ENCODE measurements around the gene TMEM237. TPM values are rescaled to one million over a fixed set of nuclear protein-coding genes. Genes with fewer than 3 reads are reported as not detected.

The TMEM237 gene
- total RNA-seq, 4 donors from 2014 or later = 39.1 to 69.4 (median 47.9) TPM

DNA sequence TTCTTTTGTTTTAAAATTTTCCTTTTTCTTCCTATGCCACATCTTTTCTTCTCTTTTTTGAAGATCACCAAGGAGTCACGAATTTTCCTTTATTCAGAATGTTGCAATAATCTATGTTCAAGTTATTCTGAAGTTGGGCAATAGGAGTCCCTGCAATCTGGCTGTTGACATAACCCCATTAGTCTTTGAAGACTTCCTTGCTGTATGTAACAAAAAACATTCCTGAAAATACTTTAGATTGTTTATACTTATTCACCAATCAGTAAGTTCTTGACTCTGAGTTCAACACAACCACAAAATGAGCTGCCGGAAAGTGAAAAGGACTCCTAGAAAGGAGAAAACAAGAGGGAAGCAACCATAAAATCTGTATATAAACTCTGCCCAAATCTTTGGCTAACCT is 62.8 kb downstream of the TMEM237 start:
- no peak for TF ChIP-seq POLR2A (IDR thresholded peaks at IDR 0.05)
- TF ChIP-seq CTCF (IDR thresholded peaks at IDR 0.05) = no peak
- intact Hi-C loops (cut with DNase I; ENCODE audit: low total_unique reads) = no loop called here
- 72 to 77% methylated on average over 2 of the region's 2 CpGs for WGBS, 2 donors
- DNase-seq (ENCODE audit: low spot score in 2 of 2) = no peak
- no peak overlapping the region for H3K4me3 ChIP-seq (ENCODE audit: low read depth, poor library complexity, severe bottlenecking)

- H3K4me3 ChIP-seq (ENCODE audit: low read depth, poor library complexity, severe bottlenecking) = no peak overlapping the region
- no peak for DNase-seq (ENCODE audit: low spot score in 2 of 2)
- intact Hi-C loops (cut with DNase I; ENCODE audit: low total_unique reads) = no loop called here
- 66 to 69% methylated on average over 4 of the region's 4 CpGs for WGBS, 2 donors
- TF ChIP-seq CTCF (IDR thresholded peaks at IDR 0.05) (no peak), POLR2A (IDR thresholded peaks at IDR 0.05) (no peak)
Observed at GRCh38 chr2:201579536-201579935, 63.8 kb downstream of the TMEM237 start.

GRCh38 chr2:201575971-201576370 is 67.3 kb downstream of the TMEM237 start:
- 87 to 89% methylated on average over 3 of the region's 3 CpGs for WGBS, 2 donors
- no peak overlapping the region for H3K4me3 ChIP-seq (ENCODE audit: low read depth, poor library complexity, severe bottlenecking)
- TF ChIP-seq POLR2A (IDR thresholded peaks at IDR 0.05) (no peak), CTCF (IDR thresholded peaks at IDR 0.05) (no peak)
- DNase-seq (ENCODE audit: low spot score in 2 of 2) = no peak
- intact Hi-C loops (cut with DNase I; ENCODE audit: low total_unique reads) = no loop called here

- DNase-seq (ENCODE audit: low spot score in 2 of 2) = no peak
- 26 to 42% methylated on average over 1 of the region's 1 CpG for WGBS, 2 donors
- no peak overlapping the region for H3K4me3 ChIP-seq (ENCODE audit: low read depth, poor library complexity, severe bottlenecking)
- intact Hi-C loops (cut with DNase I; ENCODE audit: low total_unique reads) = no loop called here
- TF ChIP-seq POLR2A (IDR thresholded peaks at IDR 0.05) = no peak
- TF ChIP-seq CTCF (IDR thresholded peaks at IDR 0.05) = no peak
Observed at GRCh38 chr2:201574766-201575165, 68.5 kb downstream of the TMEM237 start.

DNA sequence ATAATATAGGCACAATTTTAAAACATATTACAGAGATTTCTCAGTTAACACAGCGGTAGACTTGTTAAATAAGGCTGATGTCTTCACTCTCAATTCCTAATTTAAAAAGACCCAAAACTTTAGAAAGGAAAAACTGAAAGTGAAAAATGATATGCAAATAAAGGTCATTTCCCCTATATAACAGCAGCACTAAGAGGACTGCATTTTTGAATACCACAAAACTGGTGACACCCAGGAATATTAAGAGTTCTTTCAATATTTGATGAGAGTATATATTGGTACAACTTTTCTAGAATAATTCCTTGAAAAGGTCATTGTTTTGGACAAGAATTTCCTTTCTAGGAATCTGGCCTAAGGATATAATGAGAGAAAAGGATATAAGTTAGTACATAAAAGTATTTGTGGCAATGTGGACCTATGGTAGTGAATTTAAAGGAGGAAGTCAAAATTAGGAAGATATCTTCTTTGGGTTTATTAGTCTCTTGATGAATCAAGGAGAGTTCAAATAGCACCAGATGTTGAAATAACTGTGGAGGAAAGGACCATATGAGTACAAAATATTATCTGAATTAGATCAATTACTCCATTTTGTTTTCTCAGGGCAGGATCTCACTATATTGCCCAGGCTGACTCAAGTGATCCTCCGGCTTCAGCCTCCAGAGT is 70.3 kb downstream of the TMEM237 start:
- 90 to 91% methylated on average over 2 of the region's 2 CpGs for WGBS, 2 donors
- DNase-seq (ENCODE audit: low spot score in 2 of 2) = no peak
- no peak overlapping the region for H3K4me3 ChIP-seq (ENCODE audit: low read depth, poor library complexity, severe bottlenecking)
- TF ChIP-seq POLR2A (IDR thresholded peaks at IDR 0.05) (no peak), CTCF (IDR thresholded peaks at IDR 0.05) (no peak)
- intact Hi-C loops (cut with DNase I; ENCODE audit: low total_unique reads) = no loop called here

Other genes starting within 250 kb of the TMEM237 start
- 10 to 100 TPM; 12.4 to 21.8 (median 18.1) TPM for gene TRAK2, start 192.0 kb downstream of the TMEM237 start, total RNA-seq
- gene STRADB, start 191.8 kb downstream of the TMEM237 start, total RNA-seq = 1 to 10 TPM; 4.3 to 4.9 (median 4.7) TPM
- gene MPP4, start 55.1 kb upstream of the TMEM237 start, total RNA-seq = under 1 TPM in 1 of 4 donors, not detected in 3; 0.58 TPM
- gene ALS2, start 137.4 kb upstream of the TMEM237 start, total RNA-seq = 10 to 100 TPM in 3 of 4 donors, 1 to 10 TPM in 1; 8.6 to 26.4 (median 17.9) TPM
- under 1 TPM; 0.27 to 0.91 (median 0.38) TPM for gene CDK15, start 163.0 kb upstream of the TMEM237 start, total RNA-seq

Data from lower leg skin (tissue), 4 donors.